ACC112 (cell line): Measurements from ENCODE around the gene OR5T2.
"Not testable (repeated sequence)": the region's sequence is repeated elsewhere in the genome, so short reads cannot be mapped to it uniquely, and the experiment has no call there.

ENCODE experiments used
- H2AFZ ChIP-seq: fragments of 200-600 bp; sonication (generic); one replicate; pipeline ENCODE4 v1.6.0; 2017; ENCODE audit warnings: antibody characterized with exemption, low read length; ENCODE audit not compliant: unreplicated experiment
- H3K27ac ChIP-seq: fragments of 200-600 bp; sonication (generic); 2 replicates; pipeline ENCODE4 v1.5.1; 2014; ENCODE audit warnings: low read depth, mild to moderate bottlenecking, antibody characterized with exemption, low read length, moderate library complexity
- H3K27me3 ChIP-seq: fragments of 200-600 bp; sonication (generic); 2 replicates; pipeline ENCODE4 v1.6.1; 2014; ENCODE audit warnings: mild to moderate bottlenecking, antibody characterized with exemption, low read length, moderate library complexity, mixed read lengths; ENCODE audit not compliant: insufficient read depth
- H3K36me3 ChIP-seq: fragments of 200-600 bp; sonication (generic); 2 replicates; pipeline ENCODE4 v1.6.1; 2016; ENCODE audit warnings: mild to moderate bottlenecking, antibody characterized with exemption, low read length, moderate library complexity, mixed read lengths; ENCODE audit not compliant: insufficient read depth
- H3K4me1 ChIP-seq: fragments of 200-600 bp; sonication (generic); one replicate; pipeline ENCODE4 v1.6.1; 2016; ENCODE audit warnings: low read length, mixed read lengths; ENCODE audit not compliant: insufficient read depth, unreplicated experiment, control insufficient read depth
- H3K4me3 ChIP-seq: fragments of 200-600 bp; sonication (generic); 2 replicates; pipeline ENCODE4 v1.5.1; 2014; ENCODE audit warnings: mild to moderate bottlenecking, low read depth, low read length
- H3K79me2 ChIP-seq: fragments of 200-600 bp; sonication (generic); one replicate; pipeline ENCODE4 v1.6.0; 2016; ENCODE audit warnings: low read length; ENCODE audit not compliant: control insufficient read depth, unreplicated experiment, insufficient read depth

Gene OR5T2

DNA sequence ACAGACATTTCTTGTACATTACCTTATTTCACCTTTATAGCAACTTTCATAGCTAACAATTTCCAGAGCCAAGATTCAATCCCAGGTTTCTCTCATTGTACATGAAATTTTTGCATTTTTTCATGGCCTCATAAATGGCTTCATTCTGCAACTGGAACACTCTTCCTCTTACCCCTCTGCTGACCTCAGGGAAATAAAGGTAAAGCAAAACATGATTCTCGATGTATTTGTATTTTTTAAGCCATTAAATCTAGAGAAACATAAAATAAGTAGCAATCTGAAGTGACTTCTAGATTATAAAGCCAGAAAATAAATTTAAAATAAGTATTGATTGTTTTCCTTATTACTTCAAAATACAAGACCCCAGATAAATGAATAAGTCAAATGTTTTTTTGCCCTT is at the start of gene OR5T2:
OR5T2 (minus strand) TSS at position 101 of the 400 bp plus-strand sequence. CDS start 1,193 bp downstream, outside the sequence.
- no peaks in the 10 kb centered on the region for H3K27me3 ChIP-seq
- H3K79me2 ChIP-seq = no peaks in the 10 kb centered on the region
- H2AFZ ChIP-seq = no peak within 1 kb of the TSS
- no peak within 1 kb of the TSS for H3K27ac ChIP-seq
- no peaks in the 10 kb centered on the region for H3K4me1 ChIP-seq
- no peak within 1 kb of the TSS for H3K4me3 ChIP-seq
- H3K36me3 ChIP-seq = no peaks in the 10 kb centered on the region

GRCh38 chr11:56273854-56274253 is 39.8 kb upstream of the OR5T2 start, which contains the start of gene OR5T1:
Gene OR5T1, plus strand, starts transcription at chr11:56274154. Its CDS starts 1,485 bp downstream, at chr11:56275639.
- Histone ChIP-seq H2AFZ (no peak within 1 kb of the TSS), H3K4me3 (no peak within 1 kb of the TSS), H3K27me3 (no peaks in the 10 kb centered on the region), H3K36me3 (no peaks in the 10 kb centered on the region), H3K27ac (no peak within 1 kb of the TSS), H3K4me1 (no peaks in the 10 kb centered on the region), H3K79me2 (no peaks in the 10 kb centered on the region)

DNA sequence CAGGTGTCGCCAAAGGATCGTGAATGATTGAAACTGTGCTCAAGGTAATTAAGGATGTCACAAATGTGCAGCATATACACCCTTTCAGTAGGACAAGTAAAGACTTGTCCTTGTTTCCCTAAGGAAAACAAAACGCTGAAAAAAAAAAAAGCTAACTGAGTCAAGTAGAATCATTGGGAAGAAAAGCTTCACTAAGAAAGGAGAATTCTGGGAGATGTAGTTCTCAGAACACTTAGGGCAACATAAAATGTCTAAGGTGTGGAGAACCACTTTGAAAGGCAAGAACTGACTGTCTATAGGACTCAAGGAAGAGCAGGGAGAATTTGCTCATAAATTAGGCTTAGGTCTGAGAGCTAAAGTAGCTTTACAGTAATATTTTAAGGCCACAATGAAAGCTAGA is 37.0 kb upstream of the OR5T2 start:
- no peaks in the 10 kb centered on the region for H3K4me1 ChIP-seq
- no peak overlapping the region for H2AFZ ChIP-seq

DNA sequence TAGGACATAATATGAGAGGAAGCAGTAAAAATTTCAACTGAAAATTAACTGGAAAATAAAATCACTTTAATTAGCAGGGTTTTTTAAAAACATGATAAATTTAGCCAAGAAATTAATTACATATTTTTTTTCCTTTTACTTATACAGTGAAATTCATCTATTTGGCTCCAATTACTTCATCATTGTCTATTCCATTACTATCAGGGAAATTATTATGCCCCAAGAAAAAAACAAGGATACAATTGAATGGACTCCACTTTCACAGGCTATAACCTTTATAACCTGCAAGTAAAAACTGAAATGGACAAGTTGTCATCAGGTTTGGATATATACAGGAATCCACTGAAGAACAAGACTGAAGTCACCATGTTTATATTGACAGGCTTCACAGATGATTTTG is 17.9 kb upstream of the OR5T2 start, which contains the start of gene OR5T3:
OR5T3 (plus strand) TSS at position 301 of the 400 bp plus-strand sequence; CDS start at position 301, 0 bp downstream.
- Histone ChIP-seq H3K27ac (no peak within 1 kb of the TSS), H3K27me3 (no peaks in the 10 kb centered on the region), H3K79me2 (no peaks in the 10 kb centered on the region), H3K36me3 (no peaks in the 10 kb centered on the region), H3K4me1 (no peaks in the 10 kb centered on the region), H2AFZ (no peak within 1 kb of the TSS), H3K4me3 (no peak within 1 kb of the TSS)

More for the DNA sequence above, 37.0 kb upstream of the OR5T2 start:
- no peak overlapping the region for H3K4me3 ChIP-seq
- no peak overlapping the region for H3K27ac ChIP-seq
- H3K79me2 ChIP-seq = no peaks in the 10 kb centered on the region
- H3K27me3 ChIP-seq = no peaks in the 10 kb centered on the region
- H3K36me3 ChIP-seq = no peaks in the 10 kb centered on the region

DNA sequence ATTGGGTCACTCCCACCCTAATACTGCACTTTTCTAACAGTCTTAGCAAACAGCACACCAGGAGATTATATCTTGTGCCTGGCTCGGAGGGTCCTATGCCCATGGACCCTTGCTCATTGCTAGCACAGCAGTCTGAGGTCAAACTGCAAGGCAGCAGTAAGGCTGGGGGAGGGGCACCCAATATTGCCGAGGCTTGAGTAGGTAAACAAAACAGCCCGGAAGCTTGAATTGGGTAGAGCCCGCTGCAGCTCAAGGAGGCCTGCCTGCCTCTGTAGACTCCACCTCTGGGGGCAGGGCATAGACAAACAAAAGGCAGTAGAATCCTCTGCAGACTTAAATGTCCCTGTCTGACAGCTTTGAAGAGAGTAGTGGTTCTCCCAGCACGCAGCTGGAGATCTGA is 14.3 kb downstream of the OR5T2 start:
- H3K4me1 ChIP-seq, H3K4me3 ChIP-seq, H3K36me3 ChIP-seq, H2AFZ ChIP-seq, H3K79me2 ChIP-seq, H3K27me3 ChIP-seq, H3K27ac ChIP-seq: not testable (repeated sequence)

GRCh38 chr11:56214537-56214936 is 19.5 kb downstream of the OR5T2 start:
- Histone ChIP-seq H3K79me2 (no peaks in the 10 kb centered on the region), H3K4me3 (no peak overlapping the region), H3K36me3 (no peaks in the 10 kb centered on the region), H3K4me1 (no peaks in the 10 kb centered on the region), H2AFZ (no peak overlapping the region), H3K27me3 (no peaks in the 10 kb centered on the region), H3K27ac (no peak overlapping the region)

DNA sequence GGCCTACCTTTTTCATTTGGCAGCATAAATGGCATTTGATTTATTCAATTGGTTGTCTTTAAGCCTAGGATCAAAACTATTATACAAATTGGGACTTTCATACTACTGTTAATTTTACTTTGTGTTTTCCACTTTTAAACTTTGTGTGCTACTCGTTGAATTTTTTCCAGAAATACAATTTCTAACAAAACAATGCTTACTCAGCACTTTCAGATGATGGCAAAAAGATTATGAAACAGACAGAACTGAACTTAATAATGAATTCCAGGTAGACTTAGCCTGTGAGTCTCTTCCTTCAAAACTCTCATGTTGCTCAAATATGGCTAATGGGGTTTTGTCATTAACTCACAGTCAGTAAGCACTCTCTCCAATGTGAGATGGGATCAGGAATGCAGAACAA is 26.3 kb downstream of the OR5T2 start:
- no peaks in the 10 kb centered on the region for H3K27me3 ChIP-seq
- H3K27ac ChIP-seq = no peak overlapping the region
- H2AFZ ChIP-seq = no peak overlapping the region
- H3K36me3 ChIP-seq = no peaks in the 10 kb centered on the region
- no peaks in the 10 kb centered on the region for H3K79me2 ChIP-seq
- H3K4me3 ChIP-seq = no peak overlapping the region
- no peaks in the 10 kb centered on the region for H3K4me1 ChIP-seq

DNA sequence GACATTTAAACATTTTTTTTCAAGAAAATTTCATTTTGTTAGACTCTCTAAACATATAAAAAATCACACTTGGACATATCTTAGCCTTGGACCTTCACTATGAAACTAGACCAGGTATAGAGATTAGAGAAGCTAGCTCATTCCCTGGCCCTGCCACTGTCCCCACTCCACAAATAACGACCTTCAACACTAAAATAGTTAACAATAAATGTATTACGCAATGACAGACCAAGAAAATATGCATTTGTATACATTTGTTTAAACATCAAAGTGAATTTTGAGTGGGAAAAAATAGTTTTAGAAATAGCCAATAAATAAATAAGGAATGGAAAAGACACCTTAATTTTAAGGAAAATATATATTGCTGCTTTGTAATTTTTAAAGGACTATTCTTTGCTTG is 36.7 kb downstream of the OR5T2 start:
- H3K27ac ChIP-seq = no peak overlapping the region
- H3K79me2 ChIP-seq = no peaks in the 10 kb centered on the region
- no peaks in the 10 kb centered on the region for H3K4me1 ChIP-seq
- no peak overlapping the region for H2AFZ ChIP-seq
- no peaks in the 10 kb centered on the region for H3K27me3 ChIP-seq
- no peak overlapping the region for H3K4me3 ChIP-seq
- H3K36me3 ChIP-seq = no peaks in the 10 kb centered on the region

DNA sequence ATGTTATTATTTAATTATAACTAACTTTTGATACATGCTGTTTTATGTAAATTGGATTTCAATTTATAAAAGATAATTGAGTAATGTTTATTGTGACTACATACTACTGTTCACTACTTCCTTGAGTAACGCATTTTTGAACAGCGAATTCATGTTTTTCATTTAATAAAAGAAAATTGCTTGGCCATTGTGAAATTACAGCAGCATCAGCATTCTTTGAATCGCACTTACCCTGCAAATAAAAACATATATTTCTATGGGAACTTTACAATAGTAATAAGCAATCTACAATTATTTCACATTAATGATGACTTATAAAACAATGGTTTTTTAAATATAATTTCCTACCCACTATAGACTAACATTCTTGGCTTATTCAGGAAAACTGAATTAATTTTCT is 37.4 kb downstream of the OR5T2 start:
- no peak overlapping the region for H3K27ac ChIP-seq
- H3K79me2 ChIP-seq = no peaks in the 10 kb centered on the region
- H3K36me3 ChIP-seq = no peaks in the 10 kb centered on the region
- no peaks in the 10 kb centered on the region for H3K27me3 ChIP-seq
- H2AFZ ChIP-seq = no peak overlapping the region
- no peak overlapping the region for H3K4me3 ChIP-seq
- H3K4me1 ChIP-seq = no peaks in the 10 kb centered on the region

- Histone ChIP-seq H3K27me3 (no peaks in the 10 kb centered on the region), H3K4me3 (no peak overlapping the region), H3K27ac (no peak overlapping the region), H3K4me1 (no peaks in the 10 kb centered on the region), H3K79me2 (no peaks in the 10 kb centered on the region), H2AFZ (no peak overlapping the region), H3K36me3 (no peaks in the 10 kb centered on the region)
Measured at GRCh38 chr11:56188602-56189001, 45.5 kb downstream of the OR5T2 start.

GRCh38 chr11:56183459-56183858 is 50.6 kb downstream of the OR5T2 start:
- H3K27ac ChIP-seq = no peak overlapping the region
- H3K27me3 ChIP-seq = no peaks in the 10 kb centered on the region
- no peaks in the 10 kb centered on the region for H3K4me1 ChIP-seq
- H3K36me3 ChIP-seq = no peaks in the 10 kb centered on the region
- H2AFZ ChIP-seq = no peak overlapping the region
- H3K4me3 ChIP-seq = no peak overlapping the region
- no peaks in the 10 kb centered on the region for H3K79me2 ChIP-seq
